Measurements from ENCODE around the gene MTCL1. TPM values are rescaled to one million over a fixed set of nuclear protein-coding genes. Genes with fewer than 3 reads are reported as not detected.

The MTCL1 gene
- total RNA-seq, 1 experiment from 2014 or later: 297 TPM

DNA sequence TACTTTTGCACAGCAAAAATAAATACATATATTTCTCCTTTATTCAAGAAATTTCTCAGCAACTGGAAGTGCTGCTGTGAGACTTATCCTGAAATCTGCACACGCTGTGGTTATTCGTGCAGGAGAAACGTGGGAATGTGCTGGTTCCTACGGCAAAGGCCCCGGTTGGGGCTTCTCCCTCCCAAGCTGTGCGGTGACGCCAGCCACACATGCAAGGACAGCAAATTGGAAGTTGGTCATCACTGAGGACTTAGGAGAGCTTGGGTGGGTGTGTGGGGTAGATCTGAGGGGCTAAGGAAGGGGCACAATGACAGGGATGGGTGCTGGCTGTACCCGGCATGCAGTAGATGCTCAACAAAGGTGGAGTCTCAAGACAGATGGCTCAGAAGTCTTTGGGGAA lies 16.5 kb upstream of the MTCL1 start:
- TF ChIP-seq, protein P1, sequence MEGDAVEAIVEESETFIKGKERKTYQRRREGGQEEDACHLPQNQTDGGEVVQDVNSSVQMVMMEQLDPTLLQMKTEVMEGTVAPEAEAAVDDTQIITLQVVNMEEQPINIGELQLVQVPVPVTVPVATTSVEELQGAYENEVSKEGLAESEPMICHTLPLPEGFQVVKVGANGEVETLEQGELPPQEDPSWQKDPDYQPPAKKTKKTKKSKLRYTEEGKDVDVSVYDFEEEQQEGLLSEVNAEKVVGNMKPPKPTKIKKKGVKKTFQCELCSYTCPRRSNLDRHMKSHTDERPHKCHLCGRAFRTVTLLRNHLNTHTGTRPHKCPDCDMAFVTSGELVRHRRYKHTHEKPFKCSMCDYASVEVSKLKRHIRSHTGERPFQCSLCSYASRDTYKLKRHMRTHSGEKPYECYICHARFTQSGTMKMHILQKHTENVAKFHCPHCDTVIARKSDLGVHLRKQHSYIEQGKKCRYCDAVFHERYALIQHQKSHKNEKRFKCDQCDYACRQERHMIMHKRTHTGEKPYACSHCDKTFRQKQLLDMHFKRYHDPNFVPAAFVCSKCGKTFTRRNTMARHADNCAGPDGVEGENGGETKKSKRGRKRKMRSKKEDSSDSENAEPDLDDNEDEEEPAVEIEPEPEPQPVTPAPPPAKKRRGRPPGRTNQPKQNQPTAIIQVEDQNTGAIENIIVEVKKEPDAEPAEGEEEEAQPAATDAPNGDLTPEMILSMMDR (IDR thresholded peaks at IDR 0.05; ENCODE audit: unreplicated experiment): no peak
- no TSS peak for BruUV-seq (replicated peaks)

DNA sequence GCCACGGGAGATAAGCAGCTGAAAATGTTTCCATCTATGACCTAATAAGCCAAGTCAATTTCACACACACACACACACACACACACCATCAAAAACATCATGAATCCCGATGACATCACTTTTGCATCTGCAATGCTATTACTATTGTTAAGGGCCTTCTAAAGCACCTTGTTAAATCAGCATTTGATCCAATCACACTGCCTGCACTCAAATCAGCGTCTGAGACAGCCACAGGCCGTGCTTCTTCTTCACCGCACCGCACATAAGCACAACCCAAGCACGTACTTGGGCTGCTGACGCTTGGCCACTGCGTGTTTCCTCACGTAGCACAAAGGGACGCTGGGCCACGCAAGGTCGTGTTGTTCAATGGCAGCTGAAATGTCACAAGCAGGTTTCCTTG lies 15.8 kb upstream of the MTCL1 start:
- CTCF ChIA-PET: no interaction called here

More for the DNA sequence above, 16.5 kb upstream of the MTCL1 start:
- intact Hi-C loops (cut with micrococcal nuclease; ENCODE audit: unreplicated experiment): no loop called here
- no peaks in the 10 kb centered on the region for H3K9me3 Mint-ChIP-seq (ENCODE audit: low read depth, unreplicated experiment)
- H3K4me3 Mint-ChIP-seq (ENCODE audit: low read depth, unreplicated experiment): no peak overlapping the region
- DNase-seq: no peak
- H3K36me3 Mint-ChIP-seq (ENCODE audit: insufficient read depth, unreplicated experiment): no peaks in the 10 kb centered on the region
- CTCF ChIA-PET: no interaction called here
- H3K27ac Mint-ChIP-seq (ENCODE audit: unreplicated experiment): no peak overlapping the region
- no peaks in the 10 kb centered on the region for H3K4me1 Mint-ChIP-seq (ENCODE audit: low read depth, unreplicated experiment)
- H3K27me3 Mint-ChIP-seq (ENCODE audit: unreplicated experiment): no peaks in the 10 kb centered on the region

DNA sequence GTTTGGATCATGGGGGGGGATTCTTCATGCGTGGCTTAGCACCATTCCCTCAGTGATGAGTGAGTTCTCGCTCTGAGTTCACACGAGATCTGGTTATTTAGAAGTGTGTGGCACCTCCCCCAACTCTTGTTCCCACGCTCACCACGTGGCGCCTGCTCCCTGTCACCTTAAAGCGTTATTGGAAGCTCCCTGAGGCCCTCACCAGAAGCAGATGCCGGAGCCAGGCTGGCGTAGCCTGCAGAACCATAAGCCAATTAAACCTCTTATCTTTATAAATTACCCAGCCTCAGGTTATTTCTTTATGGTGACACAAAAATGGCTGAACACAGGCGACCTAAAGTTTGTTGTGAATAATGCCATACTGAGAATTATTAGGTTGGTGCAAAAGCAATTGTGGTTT lies 10.5 kb upstream of the MTCL1 start:
- Mint-ChIP-seq H3K9me3 (ENCODE audit: low read depth, unreplicated experiment) (no peaks in the 10 kb centered on the region), H3K27ac (ENCODE audit: unreplicated experiment) (no peak overlapping the region), H3K4me1 (ENCODE audit: low read depth, unreplicated experiment) (no peaks in the 10 kb centered on the region), H3K27me3 (ENCODE audit: unreplicated experiment) (no peaks in the 10 kb centered on the region), H3K4me3 (ENCODE audit: low read depth, unreplicated experiment) (no peak overlapping the region), H3K36me3 (ENCODE audit: insufficient read depth, unreplicated experiment) (peaks cover 4% of the 10 kb centered on the region)
- CTCF ChIA-PET: interaction anchor here (1.3 kb wide), 1 partner anchor 293 kb away, joined by 4 read pairs; no protein-coding TSS in a partner anchor
- BruUV-seq (replicated peaks): no TSS peak
- no peak for DNase-seq
- TF ChIP-seq, protein P1 (IDR thresholded peaks at IDR 0.05; ENCODE audit: unreplicated experiment): no peak
- intact Hi-C loops (cut with micrococcal nuclease; ENCODE audit: unreplicated experiment): no loop called here

More for the DNA sequence above, 15.8 kb upstream of the MTCL1 start:
- no peak overlapping the region for H3K4me3 Mint-ChIP-seq (ENCODE audit: low read depth, unreplicated experiment)
- no peak overlapping the region for H3K27ac Mint-ChIP-seq (ENCODE audit: unreplicated experiment)
- H3K9me3 Mint-ChIP-seq (ENCODE audit: low read depth, unreplicated experiment): no peaks in the 10 kb centered on the region
- H3K4me1 Mint-ChIP-seq (ENCODE audit: low read depth, unreplicated experiment): no peaks in the 10 kb centered on the region
- intact Hi-C loops (cut with micrococcal nuclease; ENCODE audit: unreplicated experiment): no loop called here
- no peaks in the 10 kb centered on the region for H3K36me3 Mint-ChIP-seq (ENCODE audit: insufficient read depth, unreplicated experiment)
- H3K27me3 Mint-ChIP-seq (ENCODE audit: unreplicated experiment): no peaks in the 10 kb centered on the region
- TF ChIP-seq, protein P1 (IDR thresholded peaks at IDR 0.05; ENCODE audit: unreplicated experiment): no peak
- DNase-seq: no peak
- no TSS peak for BruUV-seq (replicated peaks)

DNA sequence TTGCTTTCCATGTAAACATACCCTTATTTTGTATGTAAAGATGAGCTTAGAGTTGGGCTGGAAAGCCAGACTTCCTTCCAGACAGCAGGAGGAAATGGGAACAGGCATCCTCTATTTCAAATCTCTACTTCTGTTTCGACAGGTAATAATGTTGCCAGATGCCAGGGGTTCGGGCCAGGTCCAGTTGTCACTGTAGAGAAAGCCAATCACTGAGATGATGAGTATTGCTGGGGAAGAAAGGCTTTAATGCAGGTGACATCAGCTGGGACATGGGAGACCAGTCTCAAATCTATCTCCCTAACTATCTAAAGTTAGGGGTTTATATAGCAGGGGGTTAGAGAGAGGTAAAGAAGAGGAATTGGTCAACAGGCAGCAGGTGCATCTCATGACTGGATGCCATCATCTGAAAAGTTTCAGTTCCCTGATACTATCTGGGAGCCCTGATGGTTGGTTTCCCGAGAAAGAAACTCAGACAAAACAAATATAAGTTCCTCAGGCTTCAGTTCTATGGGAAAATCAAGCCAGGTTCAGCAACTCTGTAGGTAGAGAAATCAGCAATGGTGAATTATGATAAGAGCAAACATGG lies 9.3 kb upstream of the MTCL1 start:
- TF ChIP-seq, protein P1 (IDR thresholded peaks at IDR 0.05; ENCODE audit: unreplicated experiment): no peak
- intact Hi-C loops (cut with micrococcal nuclease; ENCODE audit: unreplicated experiment): loop anchor here (2.0 kb wide), 1 partner anchor 287 kb away; no protein-coding TSS in a partner anchor
- H3K36me3 Mint-ChIP-seq (ENCODE audit: insufficient read depth, unreplicated experiment): peaks cover 4% of the 10 kb centered on the region
- no TSS peak for BruUV-seq (replicated peaks)
- no peak overlapping the region for H3K27ac Mint-ChIP-seq (ENCODE audit: unreplicated experiment)
- CTCF ChIA-PET: interaction anchor here (0.6 to 1.3 kb wide), 7 partner anchors 12 to 826 kb away, joined by 3 to 13 read pairs (median 4); no protein-coding TSS in a partner anchor
- DNase-seq: no peak
- H3K4me3 Mint-ChIP-seq (ENCODE audit: low read depth, unreplicated experiment): no peak overlapping the region
- H3K4me1 Mint-ChIP-seq (ENCODE audit: low read depth, unreplicated experiment): no peaks in the 10 kb centered on the region
- no peaks in the 10 kb centered on the region for H3K27me3 Mint-ChIP-seq (ENCODE audit: unreplicated experiment)
- no peaks in the 10 kb centered on the region for H3K9me3 Mint-ChIP-seq (ENCODE audit: low read depth, unreplicated experiment)

Measured in Calu3 (cell line).